ENCODE data around the gene CDC37L1. TPM values are rescaled to one million over a fixed set of nuclear protein-coding genes. Genes with fewer than 3 reads are reported as not detected.
"Not testable (repeated sequence)": the region's sequence is repeated elsewhere in the genome, so short reads cannot be mapped to it uniquely, and the experiment has no call there.

Gene CDC37L1
- polyA plus RNA-seq (ENCODE audit: insufficient read length in 4 of 4): 10 to 100 TPM; 18.1 to 22.9 (median 21.0) TPM

GRCh38 chr9:4679268-4680172 is at the start of gene CDC37L1:
Gene CDC37L1, plus strand, starts transcription at chr9:4679569. Its CDS starts 199 bp downstream, at chr9:4679768.
- peak; percentile 91 to 96 (median 94) for DNase-seq (ENCODE audit: low read depth in 4 of 4, low spot score in 3 of 4)

GRCh38 chr9:4630836-4631235 is 48.5 kb upstream of the CDC37L1 start:
- DNase-seq (ENCODE audit: low read depth in 4 of 4, low spot score in 3 of 4): no peak

DNA sequence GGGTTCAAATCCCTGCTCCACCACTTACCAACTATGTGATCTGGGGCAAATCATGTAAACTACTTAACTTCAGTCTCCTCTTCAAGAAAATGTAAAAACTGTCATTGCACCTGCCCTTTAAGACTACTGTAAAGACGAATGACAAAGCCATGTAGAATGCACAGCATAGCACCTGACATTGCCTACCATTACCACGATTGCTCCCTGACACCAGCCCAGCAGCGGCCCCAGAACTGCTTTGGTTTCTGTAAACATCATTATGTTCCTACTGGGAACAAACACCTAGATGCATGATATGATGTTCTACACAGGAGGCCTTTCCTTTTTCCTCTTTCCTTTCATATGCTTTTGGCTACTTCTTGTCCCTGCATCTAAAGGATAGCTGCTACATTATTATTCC is 40.4 kb upstream of the CDC37L1 start:
- no peak for DNase-seq (ENCODE audit: low read depth in 4 of 4, low spot score in 3 of 4)

DNA sequence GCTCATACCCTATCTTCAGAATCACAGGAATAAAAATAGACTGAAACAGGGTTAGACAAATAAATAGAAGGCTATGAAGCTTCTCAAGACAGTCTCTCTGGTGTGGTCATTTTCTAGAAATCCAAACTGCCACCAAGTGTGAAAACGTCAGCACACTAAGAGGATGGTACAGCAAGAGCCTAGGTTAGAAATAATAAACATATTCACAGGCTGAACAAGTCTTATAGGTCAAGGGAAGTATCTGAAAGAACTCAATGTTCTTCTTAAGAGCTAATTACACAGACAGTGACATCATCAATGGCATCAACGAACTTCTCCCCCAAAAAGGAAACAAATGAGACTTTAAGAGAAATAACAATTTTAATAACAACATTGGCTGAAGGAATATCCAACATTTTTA is 39.9 kb upstream of the CDC37L1 start:
- no peak for DNase-seq (ENCODE audit: low read depth in 4 of 4, low spot score in 3 of 4)

DNA sequence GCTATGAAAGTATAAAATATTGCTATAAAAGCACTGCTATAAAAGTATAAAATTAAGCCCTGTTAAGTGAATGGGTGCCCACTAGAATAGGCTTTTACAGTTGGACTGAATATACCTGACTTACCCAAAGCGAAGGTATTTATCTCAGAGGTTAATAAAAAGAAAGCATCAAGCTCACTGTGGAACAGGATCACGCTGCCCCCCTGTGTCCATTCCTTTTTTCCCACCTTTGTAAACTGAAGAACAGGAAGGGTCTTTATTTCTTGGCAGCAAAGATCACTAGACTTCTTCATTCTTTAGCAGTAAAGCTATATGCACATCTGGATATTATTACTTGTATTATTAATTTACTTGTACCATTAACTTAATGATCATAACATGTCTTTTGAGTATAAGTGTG is 39.3 kb upstream of the CDC37L1 start:
- DNase-seq (ENCODE audit: low read depth in 4 of 4, low spot score in 3 of 4): no peak

DNA sequence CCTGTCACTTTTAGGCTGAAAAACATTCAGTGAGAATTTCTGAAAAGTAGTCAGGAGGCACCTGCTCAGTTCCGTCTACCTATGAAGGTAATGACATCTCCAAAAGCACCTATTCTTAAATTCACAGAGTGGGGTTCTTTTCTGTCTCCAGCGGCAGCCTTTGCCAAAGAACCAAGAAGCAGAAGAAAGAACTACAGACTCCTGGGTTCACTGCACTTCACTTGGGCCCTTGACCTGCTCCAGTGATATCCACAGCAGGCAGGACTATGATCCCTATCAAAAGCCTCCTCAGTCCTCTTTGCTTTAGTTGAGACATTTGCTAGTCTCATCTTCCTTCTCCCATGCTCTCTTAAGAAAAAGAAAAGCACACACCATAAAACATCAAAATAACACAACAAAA is 37.0 kb upstream of the CDC37L1 start:
- DNase-seq (ENCODE audit: low read depth in 4 of 4, low spot score in 3 of 4): no peak

- no peak for DNase-seq (ENCODE audit: low read depth in 4 of 4, low spot score in 3 of 4)
These were observed 25.3 kb upstream of the CDC37L1 start for GRCh38 chr9:4654084-4654483.

DNA sequence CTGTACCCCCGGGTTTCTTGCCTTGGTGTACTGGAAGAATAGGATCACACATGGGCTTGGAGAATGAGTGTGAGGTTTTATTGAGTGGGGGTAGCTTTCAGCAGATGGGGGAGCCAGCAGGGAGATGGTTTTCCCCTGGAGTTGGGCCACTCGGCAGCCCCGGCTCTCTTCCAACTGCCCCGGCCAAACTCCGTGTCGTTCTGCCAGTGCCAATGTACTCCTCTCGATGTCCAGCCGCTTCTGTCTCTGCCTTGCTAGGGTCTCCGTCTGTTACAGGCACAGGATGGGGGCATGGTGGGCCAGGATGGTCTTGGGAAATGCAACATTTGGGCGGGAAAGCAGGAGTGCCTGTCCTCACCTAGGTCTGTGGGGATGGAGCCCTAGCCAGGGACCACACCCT is 24.8 kb upstream of the CDC37L1 start:
- DNase-seq (ENCODE audit: low read depth in 4 of 4, low spot score in 3 of 4): no peak

GRCh38 chr9:4656196-4656595 is 23.2 kb upstream of the CDC37L1 start:
- not testable (repeated sequence) for DNase-seq (ENCODE audit: low read depth in 4 of 4, low spot score in 3 of 4)

DNA sequence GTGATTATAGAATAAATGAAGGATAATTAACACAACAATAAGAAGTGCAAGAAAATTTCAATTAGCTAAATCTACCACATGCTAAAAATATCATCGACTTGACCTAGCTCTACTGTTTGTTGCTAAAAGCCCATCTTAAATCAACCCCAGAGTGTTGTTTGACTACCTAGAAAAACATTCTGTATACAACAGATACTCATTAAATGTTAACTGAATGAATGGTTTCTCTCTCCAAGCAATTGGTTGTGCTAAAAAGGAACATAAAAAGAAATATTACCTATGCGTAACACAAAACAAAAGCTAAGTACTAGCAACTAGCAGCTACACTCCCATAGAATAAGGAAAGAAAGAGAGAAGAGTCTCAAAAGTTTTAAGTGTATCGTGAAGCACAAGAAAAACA is 22.7 kb upstream of the CDC37L1 start:
- no peak for DNase-seq (ENCODE audit: low read depth in 4 of 4, low spot score in 3 of 4)

DNA sequence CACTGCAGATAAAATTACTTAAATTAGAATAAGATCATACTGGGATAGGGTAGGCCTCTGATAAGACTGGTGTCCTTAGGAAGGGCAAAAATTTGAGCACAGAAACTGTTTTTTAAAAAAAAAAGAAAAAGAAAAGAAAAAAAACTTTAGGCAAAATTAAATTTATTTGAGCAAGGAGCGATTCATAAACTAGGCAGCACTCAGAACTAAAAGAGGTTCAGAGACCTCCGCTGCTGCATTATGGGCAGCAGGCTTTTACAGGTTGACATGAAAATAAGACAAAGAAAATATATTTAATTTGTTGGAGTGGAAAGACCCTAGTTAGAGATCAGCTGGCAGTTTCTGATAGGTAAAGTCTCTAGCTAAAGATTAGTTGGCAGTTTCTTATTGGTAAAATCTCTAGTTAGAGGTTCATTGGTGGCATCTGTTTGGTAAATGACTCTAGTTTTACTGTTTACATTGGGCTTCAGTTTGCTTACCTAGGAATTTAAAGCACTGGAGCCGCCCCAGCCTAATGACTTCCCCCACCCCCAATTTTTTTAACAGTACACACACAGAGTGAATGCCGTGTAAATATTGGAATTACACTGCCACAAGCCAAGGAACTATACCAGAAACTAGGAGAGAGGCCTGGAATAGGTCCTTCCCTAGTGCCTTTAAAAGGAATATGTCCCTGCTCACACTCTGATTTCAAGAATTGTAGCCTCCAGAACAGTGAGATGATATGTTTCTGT is 21.8 kb upstream of the CDC37L1 start:
- no peak for DNase-seq (ENCODE audit: low read depth in 4 of 4, low spot score in 3 of 4)

DNA sequence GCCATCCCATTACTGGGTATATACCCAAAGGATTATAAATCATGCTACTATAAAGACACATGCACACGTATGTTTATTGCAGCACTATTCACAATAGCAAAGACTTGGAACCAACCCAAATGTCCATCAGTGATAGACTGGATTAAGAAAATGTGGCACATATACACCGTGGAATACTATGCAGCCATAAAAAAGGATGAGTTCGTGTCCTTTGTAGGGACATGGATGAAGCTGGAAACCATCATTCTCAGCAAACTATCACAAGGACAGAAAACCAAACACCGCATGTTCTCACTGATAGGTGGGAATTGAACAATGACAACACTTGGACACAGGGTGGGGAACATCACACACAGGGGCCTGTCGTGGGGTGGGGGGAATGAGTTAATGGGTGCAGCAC is 18.7 kb upstream of the CDC37L1 start:
- not testable (repeated sequence) for DNase-seq (ENCODE audit: low read depth in 4 of 4, low spot score in 3 of 4)

- no peak for DNase-seq (ENCODE audit: low read depth in 4 of 4, low spot score in 3 of 4)
These were observed 18.2 kb upstream of the CDC37L1 start for GRCh38 chr9:4661165-4661564.

DNA sequence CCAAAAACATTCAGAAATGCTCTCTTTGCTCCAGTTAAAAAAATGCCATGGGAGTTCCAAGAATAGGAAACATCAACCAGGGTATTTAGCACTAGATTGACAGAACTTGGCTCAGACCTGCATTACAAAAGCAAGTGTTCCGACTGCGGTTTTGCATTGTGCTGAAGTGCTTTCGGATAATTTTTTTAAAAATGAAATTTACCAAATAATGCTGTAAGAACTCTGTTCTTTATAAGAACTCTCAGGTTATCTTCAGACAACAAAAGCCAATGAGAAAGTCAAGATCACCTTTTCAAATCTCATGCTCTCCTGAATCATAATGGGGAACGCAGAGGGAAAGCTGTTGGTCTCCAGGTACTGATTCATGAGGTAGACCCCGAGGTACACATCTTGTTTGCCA is 17.8 kb upstream of the CDC37L1 start:
- DNase-seq (ENCODE audit: low read depth in 4 of 4, low spot score in 3 of 4): no peak

DNA sequence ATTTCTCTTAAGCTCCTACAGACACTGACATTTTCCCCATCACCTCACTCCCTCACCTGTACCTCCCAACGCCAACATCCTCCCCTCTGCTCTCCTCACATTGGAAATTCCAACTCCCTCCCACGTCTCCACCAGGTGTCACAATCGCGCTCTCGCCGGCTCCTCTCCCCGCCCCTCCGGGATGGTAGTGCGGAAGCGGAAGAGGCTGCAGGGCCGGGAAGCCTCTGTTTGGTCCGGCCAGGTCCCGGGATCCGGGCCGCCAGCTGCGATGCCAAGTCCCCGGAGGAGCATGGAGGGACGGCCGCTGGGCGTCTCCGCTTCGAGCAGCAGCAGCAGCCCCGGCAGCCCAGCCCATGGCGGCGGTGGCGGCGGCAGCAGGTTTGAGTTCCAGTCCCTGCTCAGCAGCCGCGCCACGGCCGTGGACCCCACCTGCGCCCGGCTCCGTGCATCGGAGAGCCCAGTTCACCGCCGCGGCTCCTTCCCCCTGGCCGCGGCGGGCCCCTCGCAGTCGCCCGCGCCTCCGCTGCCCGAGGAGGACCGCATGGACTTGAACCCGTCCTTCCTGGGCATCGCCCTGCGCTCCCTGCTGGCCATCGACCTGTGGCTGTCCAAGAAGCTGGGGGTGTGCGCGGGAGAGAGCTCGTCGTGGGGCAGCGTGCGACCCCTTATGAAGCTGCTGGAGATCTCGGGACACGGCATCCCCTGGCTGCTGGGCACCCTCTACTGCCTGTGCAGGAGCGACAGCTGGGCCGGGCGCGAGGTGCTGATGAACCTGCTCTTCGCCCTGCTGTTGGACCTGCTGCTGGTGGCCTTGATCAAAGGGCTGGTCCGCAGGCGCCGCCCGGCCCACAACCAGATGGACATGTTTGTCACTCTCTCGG is 17.0 kb upstream of the CDC37L1 start, which contains the start of gene PLPP6:
Gene PLPP6, plus strand, starts transcription at position 187 of the 881 bp plus-strand sequence. Its CDS starts 82 bp downstream, at position 269.
- DNase-seq (ENCODE audit: low read depth in 4 of 4, low spot score in 3 of 4): peak in 3 of 4 donors; percentile 74 to 83 (median 81)

- no peak for DNase-seq (ENCODE audit: low read depth in 4 of 4, low spot score in 3 of 4)
These were observed 16.2 kb upstream of the CDC37L1 start for GRCh38 chr9:4662989-4663792.

DNA sequence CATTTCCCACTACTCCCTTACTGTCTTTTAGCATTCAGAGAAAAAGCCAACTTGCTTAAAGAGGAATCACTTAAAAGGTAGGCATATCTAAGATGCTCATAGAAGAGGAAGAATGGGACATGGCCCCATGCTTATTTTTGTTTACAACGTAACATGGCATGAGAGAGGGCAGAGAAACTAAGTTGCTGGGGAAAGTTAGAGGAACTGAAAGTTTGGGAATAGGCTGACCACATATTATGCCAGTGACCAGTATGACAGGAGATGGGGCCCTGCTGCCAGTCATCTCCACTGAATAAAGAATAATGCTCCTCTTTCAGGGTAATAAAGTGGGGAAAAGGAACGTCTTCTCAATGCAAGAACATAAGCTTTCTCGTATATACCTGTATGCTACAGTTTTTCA is 15.4 kb upstream of the CDC37L1 start:
- DNase-seq (ENCODE audit: low read depth in 4 of 4, low spot score in 3 of 4): no peak

DNA sequence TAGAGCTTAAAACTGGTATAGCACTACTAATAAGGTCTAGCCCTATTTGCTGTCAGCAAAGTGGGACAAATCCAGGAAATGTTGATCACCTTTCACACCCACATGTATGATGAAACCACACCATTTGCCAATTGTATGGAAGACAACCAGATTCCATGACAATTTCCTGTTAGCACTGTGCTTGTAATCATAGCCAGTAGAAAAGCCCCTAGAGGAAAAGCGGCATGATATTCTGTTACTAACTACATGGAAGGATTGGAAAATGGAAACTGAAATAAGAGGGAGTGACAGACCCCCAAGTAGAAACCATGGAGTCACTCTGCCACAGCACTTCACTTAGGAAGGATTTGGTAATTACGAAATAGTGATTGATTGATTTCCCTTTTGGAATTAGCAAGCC is 14.0 kb upstream of the CDC37L1 start:
- no peak for DNase-seq (ENCODE audit: low read depth in 4 of 4, low spot score in 3 of 4)

GRCh38 chr9:4666042-4666699 is 13.2 kb upstream of the CDC37L1 start, which contains the start of gene SPATA6L:
Gene SPATA6L, minus strand, starts transcription at chr9:4666480. Its CDS starts 230 bp downstream, at chr9:4666250.
- peak in 1 of 4 donors; percentile 43 for DNase-seq (ENCODE audit: low read depth in 4 of 4, low spot score in 3 of 4)

All from right renal pelvis (tissue), 4 donors.